Right kidney (tissue), 1 donor: ENCODE data around the gene ANK2.
A peak's percentile ranks its signal among the peaks of the same experiment; 100 is the strongest.

ENCODE experiments used
- DNase-seq: peaks from one replicate; pipeline ENCODE4 v3.0.0-alpha.2; 2016

The ANK2 gene

DNA sequence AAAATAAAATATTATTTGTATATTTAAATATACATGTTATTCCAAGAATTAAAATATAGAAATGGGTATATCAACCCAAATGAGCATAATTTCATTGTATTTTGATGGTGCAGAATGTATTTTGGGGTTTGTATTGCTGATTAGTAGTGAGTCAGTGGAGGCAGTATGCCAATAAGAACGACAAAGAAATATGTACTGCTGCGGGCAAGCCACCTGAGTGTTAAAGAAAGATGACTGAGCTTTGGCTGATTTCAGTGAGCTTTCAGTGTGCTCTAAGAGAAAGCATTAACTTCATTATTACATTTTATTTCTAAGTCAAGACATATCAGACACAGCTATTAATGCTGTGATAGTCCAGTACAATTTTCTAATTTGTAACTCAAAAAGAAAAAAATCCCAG is 297.8 kb downstream of the ANK2 start:
- no peak for DNase-seq

DNA sequence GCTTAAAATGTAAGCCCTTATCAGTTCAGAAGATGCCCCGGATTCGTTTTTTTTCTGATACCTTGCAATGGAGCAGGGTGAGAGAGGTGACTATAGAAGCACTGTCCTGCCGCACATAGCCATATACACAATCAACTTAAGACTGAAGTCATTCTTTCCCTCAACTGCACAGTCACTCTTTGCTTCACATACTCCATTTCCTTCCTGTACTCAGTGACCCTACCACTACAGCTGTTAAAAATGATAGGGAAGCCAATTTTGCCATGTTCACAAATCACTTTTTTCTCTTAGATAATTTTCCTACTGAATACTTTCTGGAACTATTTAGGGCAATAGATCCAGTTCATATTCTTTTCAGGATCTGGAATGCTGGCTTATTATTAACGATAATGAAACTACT is 300.0 kb downstream of the ANK2 start:
- no peak for DNase-seq

DNA sequence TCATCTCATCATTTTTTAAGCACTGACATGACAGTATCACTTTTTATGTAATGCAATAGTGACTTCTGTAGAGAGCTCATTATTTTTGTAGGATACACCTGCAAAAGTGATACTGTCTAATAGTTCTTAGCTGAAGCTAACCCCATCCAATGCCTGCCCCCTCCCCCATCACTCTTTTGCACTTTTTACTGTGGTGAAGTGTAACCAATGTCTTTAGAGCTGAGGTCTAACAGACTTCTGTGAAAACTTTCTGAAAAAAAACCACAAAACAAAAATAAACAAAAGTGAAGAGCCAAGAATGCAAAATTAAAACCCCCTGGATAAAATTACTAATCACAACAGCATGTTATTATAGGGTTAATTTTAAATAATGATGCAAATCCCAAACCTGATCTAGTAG is 301.1 kb downstream of the ANK2 start:
- DNase-seq, result no peak

DNA sequence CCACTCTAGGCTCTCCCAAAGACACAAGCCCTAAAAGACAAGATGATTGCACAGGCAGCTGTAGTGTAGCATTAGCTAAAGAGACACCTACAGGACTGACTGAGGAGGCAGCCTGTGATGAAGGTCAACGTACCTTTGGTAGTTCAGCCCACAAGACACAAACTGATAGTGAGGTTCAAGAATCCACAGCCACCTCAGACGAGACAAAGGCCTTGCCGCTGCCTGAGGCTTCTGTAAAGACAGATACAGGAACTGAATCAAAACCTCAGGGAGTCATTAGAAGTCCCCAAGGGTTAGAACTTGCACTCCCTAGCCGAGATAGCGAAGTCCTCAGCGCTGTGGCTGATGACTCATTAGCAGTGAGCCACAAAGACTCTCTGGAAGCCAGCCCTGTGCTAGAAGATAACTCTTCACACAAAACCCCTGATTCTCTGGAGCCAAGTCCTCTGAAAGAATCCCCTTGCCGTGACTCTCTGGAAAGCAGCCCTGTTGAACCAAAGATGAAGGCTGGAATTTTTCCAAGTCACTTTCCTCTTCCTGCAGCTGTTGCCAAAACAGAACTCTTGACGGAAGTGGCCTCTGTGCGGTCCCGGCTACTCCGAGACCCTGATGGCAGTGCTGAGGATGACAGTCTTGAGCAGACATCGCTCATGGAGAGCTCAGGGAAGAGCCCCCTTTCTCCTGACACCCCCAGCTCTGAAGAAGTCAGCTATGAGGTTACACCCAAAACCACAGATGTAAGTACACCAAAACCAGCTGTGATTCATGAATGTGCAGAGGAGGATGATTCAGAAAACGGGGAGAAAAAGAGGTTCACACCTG is 306.3 kb downstream of the ANK2 start:
- DNase-seq, result no peak

DNA sequence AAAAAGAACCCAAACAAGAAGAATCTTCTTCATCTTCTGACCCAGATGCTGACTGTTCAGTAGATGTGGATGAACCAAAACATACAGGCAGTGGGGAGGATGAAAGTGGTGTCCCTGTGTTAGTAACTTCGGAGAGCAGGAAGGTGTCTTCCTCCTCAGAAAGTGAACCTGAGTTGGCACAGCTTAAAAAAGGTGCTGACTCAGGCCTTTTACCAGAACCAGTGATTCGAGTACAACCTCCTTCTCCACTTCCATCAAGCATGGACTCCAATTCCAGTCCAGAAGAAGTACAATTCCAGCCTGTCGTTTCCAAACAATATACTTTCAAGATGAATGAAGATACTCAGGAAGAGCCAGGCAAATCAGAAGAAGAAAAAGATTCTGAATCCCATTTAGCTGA is 307.0 kb downstream of the ANK2 start:
- DNase-seq, result no peak

DNA sequence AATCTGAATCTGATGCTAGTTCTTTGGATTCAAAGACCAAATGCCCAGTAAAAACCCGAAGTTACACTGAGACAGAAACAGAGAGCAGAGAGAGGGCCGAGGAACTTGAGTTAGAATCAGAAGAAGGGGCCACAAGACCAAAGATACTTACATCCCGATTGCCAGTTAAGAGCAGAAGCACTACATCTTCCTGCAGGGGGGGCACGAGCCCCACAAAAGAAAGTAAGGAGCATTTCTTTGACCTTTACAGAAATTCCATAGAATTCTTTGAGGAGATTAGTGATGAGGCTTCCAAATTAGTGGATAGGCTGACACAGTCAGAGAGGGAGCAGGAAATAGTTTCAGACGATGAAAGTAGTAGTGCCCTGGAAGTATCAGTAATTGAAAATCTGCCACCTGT is 309.3 kb downstream of the ANK2 start:
- no peak for DNase-seq

DNA sequence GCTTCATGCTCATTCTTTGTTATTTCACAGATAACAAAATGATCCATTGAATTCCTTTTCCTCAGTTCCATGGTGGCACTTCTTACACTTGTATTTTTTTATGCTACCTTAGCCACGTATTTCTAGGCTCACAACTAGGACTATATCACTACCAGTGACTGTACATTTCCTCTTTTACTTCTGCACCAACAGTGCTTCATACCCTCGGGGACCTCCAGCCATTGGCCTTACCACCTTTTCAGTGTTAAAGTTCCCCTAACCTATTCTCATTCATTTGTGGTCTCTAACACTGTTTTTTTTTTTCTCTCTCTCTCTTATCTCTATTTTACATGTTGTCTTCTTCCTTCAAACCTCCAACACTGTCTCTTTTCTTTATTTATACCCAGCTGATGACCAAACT is 315.9 kb downstream of the ANK2 start:
- no peak for DNase-seq

DNA sequence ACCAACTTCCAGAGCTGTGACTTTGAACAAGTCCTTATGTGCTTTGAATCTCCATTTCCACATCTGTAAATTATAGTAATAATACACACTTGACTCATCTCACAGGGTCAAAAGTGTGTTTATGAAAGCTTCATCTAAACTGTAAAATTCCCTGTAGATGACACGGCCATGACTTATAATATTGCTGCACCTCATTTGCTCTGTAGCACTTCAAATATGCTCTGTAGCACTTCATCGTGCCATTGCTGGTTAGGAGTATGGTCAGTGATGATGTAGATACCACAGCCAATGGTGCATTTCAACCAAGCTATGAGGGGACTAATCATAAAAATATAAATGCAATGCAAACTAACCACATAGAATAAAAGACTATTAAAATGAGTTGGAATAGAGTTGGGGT is 318.6 kb downstream of the ANK2 start:
- DNase-seq, result no peak

DNA sequence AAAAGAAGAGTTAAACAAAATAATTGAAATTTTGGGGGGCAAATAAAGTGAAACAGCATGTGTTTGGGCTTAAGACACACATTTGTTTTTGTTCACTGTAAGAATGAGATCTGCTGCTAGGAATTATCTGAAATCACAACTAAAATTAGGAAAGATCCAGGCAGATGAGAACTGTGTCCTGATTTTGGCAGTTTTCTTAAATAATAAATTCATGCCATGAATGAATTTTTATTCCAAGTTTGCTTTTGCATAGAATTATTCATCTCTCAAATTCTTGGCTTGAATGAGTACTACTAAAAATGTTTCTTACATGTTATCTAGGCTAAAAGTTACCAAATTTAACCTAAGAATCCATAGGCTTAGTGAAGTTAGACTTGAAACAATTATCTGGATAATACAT is 321.7 kb downstream of the ANK2 start:
- no peak for DNase-seq

DNA sequence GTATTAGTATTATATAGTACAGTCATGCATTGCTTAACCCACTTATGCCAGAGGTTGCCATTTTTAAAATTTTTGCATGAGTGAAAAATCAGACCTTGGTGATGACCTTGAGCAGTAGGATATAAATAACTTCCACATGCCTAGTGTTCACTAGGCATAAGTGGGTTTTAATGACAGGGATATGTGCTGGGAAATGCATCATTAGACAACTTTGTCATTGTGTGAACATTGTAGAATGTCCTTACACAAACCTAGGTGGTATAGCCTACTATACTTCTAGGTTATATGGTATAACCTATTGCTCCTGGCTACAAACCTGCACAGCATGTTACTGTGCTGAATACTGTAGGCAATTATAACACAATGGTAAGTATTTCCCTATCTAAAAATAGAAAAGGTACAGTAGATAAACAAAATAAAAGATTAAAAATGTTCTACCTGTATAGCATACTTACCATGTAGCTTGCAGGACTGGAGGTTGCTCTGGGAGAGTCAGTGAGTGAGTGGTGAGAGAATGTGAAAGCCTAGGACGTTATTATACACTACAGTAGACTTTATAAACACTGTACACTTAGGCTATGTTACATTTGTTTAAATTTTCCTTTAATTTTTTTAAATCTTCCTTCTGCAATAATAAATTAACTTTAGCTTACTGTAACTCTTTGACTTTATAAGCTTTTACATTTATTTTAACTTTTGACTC is 326.7 kb downstream of the ANK2 start:
- DNase-seq, result no peak

DNA sequence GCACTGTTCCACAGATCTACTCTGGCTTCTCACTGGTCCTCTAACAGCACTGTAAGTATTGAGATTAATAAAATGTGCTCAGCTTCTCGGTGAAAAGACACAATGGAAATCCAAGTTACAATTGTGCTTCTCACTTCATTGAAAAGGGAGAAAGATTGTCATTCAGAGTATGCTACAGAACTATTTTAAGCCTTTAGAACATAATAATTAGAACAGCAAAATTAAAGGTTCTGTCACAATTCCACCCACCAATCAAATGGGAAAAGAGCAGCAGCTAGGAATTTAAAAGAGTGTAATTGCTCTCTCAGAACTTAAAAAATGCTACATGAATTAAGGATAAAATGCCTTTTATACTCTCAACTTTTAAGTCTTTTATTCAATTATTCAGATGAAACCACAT is 329.4 kb downstream of the ANK2 start:
- no peak for DNase-seq

DNA sequence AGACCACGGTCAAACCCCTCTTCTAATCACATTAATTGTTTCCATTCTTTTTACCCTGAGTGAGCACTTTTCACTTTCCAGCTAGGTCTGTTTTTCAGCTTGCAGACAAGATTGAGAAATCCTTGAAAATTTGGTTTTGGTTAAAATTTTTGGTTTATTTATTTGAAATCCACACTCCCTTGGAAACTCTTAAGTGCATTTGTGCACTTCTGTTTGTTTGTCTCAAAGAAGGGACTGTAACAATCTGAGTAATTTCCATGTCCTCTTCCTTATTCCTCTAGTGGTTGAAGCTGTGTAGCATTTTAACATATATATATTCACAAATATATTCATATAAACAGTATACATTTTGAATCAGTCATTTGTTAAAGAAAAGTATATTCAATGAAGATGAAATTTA is 333.3 kb downstream of the ANK2 start:
- no peak for DNase-seq

DNA sequence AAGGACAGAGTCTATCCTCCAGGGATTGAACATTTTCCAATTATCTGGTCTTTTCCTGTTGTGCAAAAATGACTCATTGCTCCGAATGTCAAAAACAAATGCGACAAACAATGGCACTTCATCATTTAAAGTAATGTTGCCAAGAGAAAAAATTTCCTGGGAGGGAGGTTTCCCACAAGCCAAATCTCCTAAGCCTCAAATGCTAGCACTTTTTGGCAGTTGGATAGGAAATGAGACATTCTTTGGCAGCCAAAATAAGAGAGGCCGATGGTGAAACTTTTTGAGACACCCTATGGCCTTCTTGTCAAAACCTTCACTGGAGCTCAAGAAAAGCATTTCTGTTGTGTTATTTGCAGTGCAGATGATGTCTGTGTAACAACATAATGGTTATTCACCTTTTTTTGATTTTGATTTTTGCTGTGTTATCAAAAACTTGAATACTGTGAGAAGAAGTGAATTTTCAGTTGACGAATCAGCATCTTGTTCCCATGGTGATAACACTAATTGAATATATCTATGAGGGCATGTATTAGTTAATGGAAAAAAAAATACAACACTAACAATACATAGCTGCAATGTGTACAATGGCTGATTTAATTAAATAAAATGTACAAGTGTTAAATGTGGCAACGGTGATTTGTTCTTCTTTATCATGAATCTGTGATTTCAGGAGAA is 333.8 kb downstream of the ANK2 start:
- no peak for DNase-seq

DNA sequence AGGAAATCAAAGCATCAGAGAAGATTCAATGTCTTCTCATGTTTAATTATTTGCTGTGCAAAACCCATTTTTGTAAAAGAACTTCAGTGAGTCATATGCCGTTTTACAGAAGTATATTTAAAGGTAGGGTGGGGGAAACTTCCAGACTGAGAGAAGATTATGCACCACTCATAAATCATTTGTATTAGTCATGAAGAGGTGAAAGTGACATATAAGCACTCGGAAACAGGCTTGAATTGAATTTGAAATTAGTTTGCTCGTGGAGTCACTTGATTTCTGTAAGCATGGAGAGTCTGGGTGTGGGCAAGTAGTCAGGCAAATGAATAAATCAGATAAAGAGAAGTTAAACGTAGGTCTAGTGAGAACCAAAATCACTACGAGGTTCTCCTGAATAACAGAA is 335.1 kb downstream of the ANK2 start:
- DNase-seq, result no peak

DNA sequence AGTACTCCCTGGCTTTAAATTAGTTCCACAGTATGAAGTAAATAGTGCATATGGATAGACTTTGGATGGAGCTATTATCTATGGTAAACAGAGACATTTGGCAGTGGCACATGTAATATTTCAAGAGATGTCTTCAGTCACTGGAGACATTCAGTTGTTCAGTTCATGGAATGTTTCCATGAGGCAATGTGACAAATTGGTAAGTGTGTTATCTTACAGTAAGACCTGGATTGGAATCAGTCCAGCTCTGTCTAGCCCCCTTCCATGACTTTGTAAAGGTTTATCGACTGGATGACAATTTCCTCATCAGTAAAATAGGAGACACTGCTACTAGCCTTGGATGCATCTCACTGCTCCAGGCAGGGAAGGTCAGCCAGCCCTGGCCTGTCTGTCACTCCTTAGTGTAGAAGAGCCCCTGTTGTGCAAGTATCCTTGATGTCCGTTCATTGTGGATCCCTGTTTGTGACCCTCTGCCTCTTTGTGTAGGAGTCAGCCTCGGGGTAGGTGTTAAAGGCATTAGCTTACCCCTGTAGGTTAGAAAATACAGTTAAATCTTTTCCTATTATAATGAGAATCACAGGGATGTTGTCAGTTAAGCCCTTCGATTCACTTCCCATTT is 335.9 kb downstream of the ANK2 start:
- no peak for DNase-seq

DNA sequence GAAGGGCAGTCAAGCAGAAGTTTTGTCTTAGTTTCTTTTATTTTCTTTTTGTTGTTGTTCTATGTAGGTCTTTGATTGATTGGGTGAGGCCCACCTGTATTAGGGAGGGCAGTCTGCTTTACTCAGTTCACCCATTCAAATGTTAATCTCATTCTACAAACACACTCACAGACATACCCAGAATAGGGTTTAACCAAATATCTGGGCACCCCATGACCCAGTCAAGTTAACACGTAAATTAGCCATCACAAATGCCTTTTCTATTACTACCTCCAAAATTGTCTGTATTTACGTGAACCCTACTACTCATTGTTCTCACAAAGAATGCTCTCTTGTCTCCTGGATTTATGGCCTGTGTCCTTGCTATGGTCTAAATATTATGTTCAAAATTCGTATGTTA is 339.7 kb downstream of the ANK2 start:
- DNase-seq, result no peak

DNA sequence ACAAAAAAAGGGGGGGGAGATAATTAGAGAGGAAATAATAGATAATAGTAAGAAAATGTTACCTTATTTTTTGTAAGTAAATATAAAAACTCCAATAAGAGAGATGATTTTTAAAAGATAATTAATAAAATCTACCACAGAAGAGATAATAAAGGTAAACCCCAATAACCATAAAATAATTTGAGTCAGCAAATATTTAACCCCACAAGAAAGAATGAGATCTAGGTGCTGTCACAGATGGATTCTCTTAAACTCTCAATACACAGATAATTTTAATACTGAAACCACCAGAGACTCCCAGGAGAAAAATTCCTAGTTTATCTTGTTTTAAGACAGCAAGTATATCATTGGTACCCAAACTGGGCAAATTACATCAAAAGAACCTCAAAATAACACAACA is 341.4 kb downstream of the ANK2 start:
- no peak for DNase-seq

DNA sequence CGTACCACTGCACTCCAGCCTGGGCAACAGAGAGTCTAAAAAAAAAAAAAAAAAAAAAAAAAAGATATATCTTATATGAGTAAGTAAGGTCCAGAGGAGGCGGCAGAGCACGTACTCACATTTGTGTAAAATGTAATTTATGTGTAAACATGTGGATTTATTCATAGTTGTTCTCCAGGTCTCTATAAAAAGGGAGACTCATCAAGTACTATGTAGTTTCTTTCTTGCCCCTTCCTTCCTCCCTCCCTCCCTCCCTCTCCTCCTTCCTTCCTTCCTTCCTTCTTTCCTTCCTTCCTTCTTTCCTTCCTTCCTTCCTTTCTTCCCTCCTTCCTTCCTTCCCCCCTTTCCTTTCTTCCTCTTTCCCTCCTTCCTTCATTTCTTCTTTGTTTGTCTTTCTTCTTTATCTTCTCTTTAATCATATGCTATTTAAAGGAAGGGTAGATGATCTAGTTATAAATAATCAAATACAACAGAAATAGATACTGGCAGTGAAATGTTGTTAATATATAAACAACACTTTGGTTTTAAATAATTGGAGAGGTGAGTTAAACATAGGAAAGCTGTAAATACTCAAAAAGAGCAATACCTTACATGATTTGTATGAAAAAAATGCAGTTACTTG is 344.8 kb downstream of the ANK2 start:
- no peak for DNase-seq

DNA sequence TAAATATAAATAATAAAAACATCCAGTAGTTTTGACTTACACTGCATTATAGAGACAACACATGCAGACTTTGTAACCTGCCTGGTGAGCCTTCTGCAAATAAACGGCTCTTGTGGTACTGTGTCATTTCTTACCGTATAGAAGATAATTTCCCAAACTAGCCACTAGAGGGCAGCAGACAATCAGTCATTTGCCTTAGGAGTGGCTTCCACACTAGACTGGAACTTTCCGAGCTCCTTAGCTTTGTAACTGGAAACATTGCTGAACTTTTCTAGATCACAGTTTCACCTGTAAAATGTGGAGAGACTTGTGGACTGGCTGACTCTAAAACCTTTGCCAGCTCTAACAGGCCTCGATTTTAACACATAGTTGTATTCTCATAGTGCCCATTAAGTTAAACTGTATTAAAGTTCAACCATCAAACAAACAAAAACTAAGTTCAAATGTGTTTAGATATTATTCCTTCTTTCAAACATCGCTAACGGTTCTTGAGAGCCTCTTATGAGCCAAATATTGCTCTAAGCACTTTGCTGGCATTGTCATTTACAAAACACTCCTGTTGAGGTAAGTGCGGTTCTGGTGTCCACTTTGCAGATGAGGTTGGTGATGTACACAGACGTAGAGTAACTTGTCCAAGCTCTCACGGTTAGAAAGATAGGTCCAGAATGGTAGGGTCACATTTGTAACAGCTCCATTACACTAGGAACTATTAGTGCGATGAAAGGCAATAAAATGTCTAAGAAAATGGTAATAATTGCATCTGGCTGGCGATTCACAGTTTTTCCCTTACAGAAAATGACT is 345.5 kb downstream of the ANK2 start:
- peak; percentile 24 for DNase-seq

DNA sequence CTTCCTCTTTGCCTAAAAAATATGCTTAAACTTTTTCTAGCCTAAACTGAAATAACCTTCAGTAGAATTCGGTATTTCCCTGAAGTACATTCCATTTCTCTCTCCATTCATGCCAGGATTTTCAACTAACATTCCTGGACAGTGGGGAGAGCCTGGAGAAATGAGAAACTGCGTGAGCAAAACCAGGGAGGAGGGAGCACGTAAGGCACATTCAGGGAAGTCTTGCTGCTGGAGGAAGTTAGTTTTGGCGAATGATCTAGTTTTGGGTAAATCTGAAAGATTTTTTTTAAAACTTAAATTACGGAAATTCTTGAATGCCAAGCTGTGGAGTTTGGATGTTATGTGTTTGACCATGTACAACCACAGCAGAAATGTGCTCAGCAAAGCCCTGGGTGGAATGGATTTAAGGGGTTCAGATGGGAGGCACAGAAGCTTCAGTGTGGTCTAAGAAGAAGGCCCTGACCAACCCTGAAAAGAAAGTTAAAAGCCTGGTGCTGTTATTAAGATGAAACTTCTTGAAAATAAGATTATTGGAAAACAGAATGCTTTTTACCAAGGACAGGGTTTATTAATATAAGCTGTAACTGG is 347.8 kb downstream of the ANK2 start:
- DNase-seq, result no peak

DNA sequence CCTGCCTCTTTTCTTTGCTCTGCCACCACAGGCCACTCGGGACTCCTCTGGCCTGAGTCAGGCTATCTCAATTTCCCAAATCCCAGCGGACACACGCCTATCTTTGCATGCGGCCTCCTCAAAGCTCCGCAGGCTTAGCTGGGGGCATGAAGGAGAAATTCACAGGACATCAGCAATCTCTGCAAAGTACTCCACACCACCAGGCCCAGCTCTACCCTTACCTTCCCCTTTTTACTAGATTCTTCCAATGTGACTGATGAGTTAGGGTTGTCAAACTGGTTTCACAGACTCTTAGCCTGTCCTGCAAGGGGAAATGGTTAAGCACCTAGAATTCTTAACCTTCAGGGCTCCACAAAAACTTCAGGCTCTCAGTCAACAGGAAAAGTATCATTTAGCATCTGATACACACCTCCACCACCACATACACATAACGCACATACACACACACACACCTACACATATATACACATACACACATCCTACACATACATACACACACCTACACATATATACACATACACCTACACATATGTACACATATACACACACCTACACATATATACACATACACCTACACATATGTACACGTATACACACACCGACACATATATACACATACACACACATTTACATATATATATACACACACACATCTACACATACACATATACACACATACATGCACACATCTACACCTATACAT is 349.1 kb downstream of the ANK2 start:
- no peak for DNase-seq
